DOHH2 (cell line): Measurements from ENCODE around the gene LGALS1.

Source experiments
- EZH2phosphoT487 ChIP-seq: fragments of 200-600 bp; sonication (generic); IDR thresholded peaks from 2 replicates; pipeline ENCODE4 v1.6.1; 2017; ENCODE audit warnings: borderline replicate concordance, mild to moderate bottlenecking, antibody characterized with exemption, low read length, moderate library complexity, mixed read lengths
- TF ChIP-seq, protein P1 (sequence below): fragments of 200-600 bp; sonication (generic); IDR thresholded peaks from one replicate; pipeline ENCODE4 v1.5.1; 2014; ENCODE audit warnings: antibody characterized with exemption, mild to moderate bottlenecking, low read depth, low read length; ENCODE audit not compliant: poor library complexity, severe bottlenecking

DNA sequence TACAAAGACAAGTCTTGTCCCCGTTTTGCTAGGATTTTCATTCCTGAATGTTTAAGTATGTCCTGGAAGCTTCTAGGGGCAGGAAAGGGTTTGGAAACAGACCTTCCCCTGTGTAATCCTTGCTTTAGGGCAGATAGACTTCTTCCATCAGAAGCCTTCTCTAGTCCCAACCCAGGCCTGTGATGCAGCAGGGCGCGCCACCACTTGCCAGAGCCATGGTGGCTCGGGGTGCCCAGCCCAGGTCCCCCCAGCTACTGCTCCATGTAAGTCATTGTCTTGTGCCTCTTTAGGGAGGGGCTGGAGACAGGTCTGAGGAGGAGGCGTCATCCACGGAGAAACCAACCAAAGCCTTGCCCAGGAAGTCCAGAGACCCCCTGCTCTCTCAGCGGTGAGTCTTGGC is 15.0 kb downstream of the LGALS1 start:
- TF ChIP-seq, protein P1, sequence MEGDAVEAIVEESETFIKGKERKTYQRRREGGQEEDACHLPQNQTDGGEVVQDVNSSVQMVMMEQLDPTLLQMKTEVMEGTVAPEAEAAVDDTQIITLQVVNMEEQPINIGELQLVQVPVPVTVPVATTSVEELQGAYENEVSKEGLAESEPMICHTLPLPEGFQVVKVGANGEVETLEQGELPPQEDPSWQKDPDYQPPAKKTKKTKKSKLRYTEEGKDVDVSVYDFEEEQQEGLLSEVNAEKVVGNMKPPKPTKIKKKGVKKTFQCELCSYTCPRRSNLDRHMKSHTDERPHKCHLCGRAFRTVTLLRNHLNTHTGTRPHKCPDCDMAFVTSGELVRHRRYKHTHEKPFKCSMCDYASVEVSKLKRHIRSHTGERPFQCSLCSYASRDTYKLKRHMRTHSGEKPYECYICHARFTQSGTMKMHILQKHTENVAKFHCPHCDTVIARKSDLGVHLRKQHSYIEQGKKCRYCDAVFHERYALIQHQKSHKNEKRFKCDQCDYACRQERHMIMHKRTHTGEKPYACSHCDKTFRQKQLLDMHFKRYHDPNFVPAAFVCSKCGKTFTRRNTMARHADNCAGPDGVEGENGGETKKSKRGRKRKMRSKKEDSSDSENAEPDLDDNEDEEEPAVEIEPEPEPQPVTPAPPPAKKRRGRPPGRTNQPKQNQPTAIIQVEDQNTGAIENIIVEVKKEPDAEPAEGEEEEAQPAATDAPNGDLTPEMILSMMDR: no peak
- TF ChIP-seq EZH2phosphoT487: no peak
